HG03135 (cell line): Measurements from ENCODE around the gene CEP164.
"Not testable (repeated sequence)": the region's sequence is repeated elsewhere in the genome, so short reads cannot be mapped to it uniquely, and the experiment has no call there.

Experiments
- ATAC-seq: cut with Tn5 transposase; IDR thresholded peaks from one replicate; pipeline ENCODE4 v1.9.1; 2021; ENCODE audit warnings: mild to moderate bottlenecking, moderate library complexity; ENCODE audit not compliant: unreplicated experiment

The CEP164 gene

GRCh38 chr11:117437041-117437790, 109.6 kb downstream of the CEP164 start:
- ATAC-seq, result no peak

- ATAC-seq, result no peak
Measured at GRCh38 chr11:117437791-117438130, 110.1 kb downstream of the CEP164 start.

GRCh38 chr11:117438371-117439000, 110.8 kb downstream of the CEP164 start:
- no peak for ATAC-seq

- no peak for ATAC-seq
Measured at GRCh38 chr11:117439256-117439655, 111.6 kb downstream of the CEP164 start.

- no peak for ATAC-seq
Measured at GRCh38 chr11:117440258-117440657, 112.6 kb downstream of the CEP164 start.

GRCh38 chr11:117441146-117441975, 113.7 kb downstream of the CEP164 start:
- no peak for ATAC-seq

- no peak for ATAC-seq
Measured at GRCh38 chr11:117442049-117442868, 114.6 kb downstream of the CEP164 start.

GRCh38 chr11:117442869-117443239, 115.2 kb downstream of the CEP164 start:
- ATAC-seq, result no peak

GRCh38 chr11:117443266-117444186, 115.9 kb downstream of the CEP164 start:
- no peak for ATAC-seq

- no peak for ATAC-seq
Measured at GRCh38 chr11:117444256-117444655, 116.6 kb downstream of the CEP164 start.

GRCh38 chr11:117444711-117445658, 117.3 kb downstream of the CEP164 start:
- no peak for ATAC-seq

GRCh38 chr11:117449111-117449693, 121.5 kb downstream of the CEP164 start:
- no peak for ATAC-seq

GRCh38 chr11:117453886-117454563, 126.4 kb downstream of the CEP164 start:
- ATAC-seq, result no peak

- no peak for ATAC-seq
Measured at GRCh38 chr11:117454564-117454917, 126.9 kb downstream of the CEP164 start.

- ATAC-seq, result peak; percentile 60
Measured at GRCh38 chr11:117456027-117456720, 128.5 kb downstream of the CEP164 start.

GRCh38 chr11:117456721-117457029, 129.0 kb downstream of the CEP164 start:
- not testable (repeated sequence) for ATAC-seq

GRCh38 chr11:117457031-117457785, 129.6 kb downstream of the CEP164 start:
- no peak for ATAC-seq
